ENCODE results near the gene CNNM1.

The CNNM1 gene

GRCh38 chr10:99341860-99342490, 12.8 kb downstream of the CNNM1 start:
- H3K27ac ChIP-seq = peak overlapping the region; percentile 30 to 42
- TF ChIP-seq CTCF (IDR thresholded peaks at IDR 0.05) = no peak
- DNase-seq = no peak
- H3K9me3 ChIP-seq = no peaks in the 10 kb centered on the region
- intact Hi-C loops (cut with DNase I; ENCODE audit: low total_unique reads) = no loop called here
- H3K4me1 ChIP-seq = peaks cover 0 to 29% (median 3%) of the 10 kb centered on the region in 4 donors
- no peak overlapping the region for H3K4me3 ChIP-seq
- no peaks in the 10 kb centered on the region for H3K36me3 ChIP-seq
- H3K27me3 ChIP-seq = no peaks in the 10 kb centered on the region

- intact Hi-C loops (cut with DNase I; ENCODE audit: low total_unique reads) = no loop called here
- Histone ChIP-seq H3K27ac (no peak overlapping the region), H3K27me3 (no peaks in the 10 kb centered on the region), H3K4me3 (no peak overlapping the region), H3K4me1 (peaks cover 0 to 24% (median 3%) of the 10 kb centered on the region in 4 donors), H3K36me3 (no peaks in the 10 kb centered on the region), H3K9me3 (no peaks in the 10 kb centered on the region)
- no peak for TF ChIP-seq CTCF (IDR thresholded peaks at IDR 0.05)
- no peak for DNase-seq
Observed at GRCh38 chr10:99343262-99343661, 14.1 kb downstream of the CNNM1 start.

GRCh38 chr10:99344715-99345114, 15.6 kb downstream of the CNNM1 start:
- no peak overlapping the region for H3K4me3 ChIP-seq
- peaks cover 0 to 17% (median 0%) of the 10 kb centered on the region in 4 donors for H3K4me1 ChIP-seq
- no peaks in the 10 kb centered on the region for H3K9me3 ChIP-seq
- no peaks in the 10 kb centered on the region for H3K27me3 ChIP-seq
- intact Hi-C loops (cut with DNase I; ENCODE audit: low total_unique reads) = no loop called here
- DNase-seq = no peak
- H3K36me3 ChIP-seq = no peaks in the 10 kb centered on the region
- TF ChIP-seq CTCF (IDR thresholded peaks at IDR 0.05) = no peak
- H3K27ac ChIP-seq = no peak overlapping the region

- Histone ChIP-seq H3K4me1 (peaks cover 0 to 17% (median 0%) of the 10 kb centered on the region in 4 donors), H3K27ac (no peak overlapping the region), H3K27me3 (no peaks in the 10 kb centered on the region), H3K4me3 (no peak overlapping the region), H3K9me3 (no peaks in the 10 kb centered on the region), H3K36me3 (no peaks in the 10 kb centered on the region)
- intact Hi-C loops (cut with DNase I; ENCODE audit: low total_unique reads) = no loop called here
- TF ChIP-seq CTCF (IDR thresholded peaks at IDR 0.05) = no peak
- DNase-seq = no peak
Observed at GRCh38 chr10:99345350-99345749, 16.2 kb downstream of the CNNM1 start.

- no peak for TF ChIP-seq CTCF (IDR thresholded peaks at IDR 0.05)
- DNase-seq = no peak
- Histone ChIP-seq H3K4me1 (peaks cover 0 to 17% (median 0%) of the 10 kb centered on the region in 4 donors), H3K27me3 (no peaks in the 10 kb centered on the region), H3K9me3 (no peaks in the 10 kb centered on the region), H3K36me3 (no peaks in the 10 kb centered on the region), H3K4me3 (no peak overlapping the region), H3K27ac (no peak overlapping the region)
- intact Hi-C loops (cut with DNase I; ENCODE audit: low total_unique reads) = no loop called here
Observed at GRCh38 chr10:99346247-99346646, 17.1 kb downstream of the CNNM1 start.

- no peak for TF ChIP-seq CTCF (IDR thresholded peaks at IDR 0.05)
- no peak for DNase-seq
- intact Hi-C loops (cut with DNase I; ENCODE audit: low total_unique reads) = no loop called here
Observed at GRCh38 chr10:99347672-99348071, 18.5 kb downstream of the CNNM1 start.

More at GRCh38 chr10:99347672-99348071, 18.5 kb downstream of the CNNM1 start:
- Histone ChIP-seq H3K9me3 (no peaks in the 10 kb centered on the region), H3K36me3 (no peaks in the 10 kb centered on the region), H3K4me1 (peaks cover 0 to 4% (median 0%) of the 10 kb centered on the region in 4 donors), H3K27me3 (no peaks in the 10 kb centered on the region), H3K4me3 (no peak overlapping the region), H3K27ac (no peak overlapping the region)
